Measurements from ENCODE around the gene RGPD5. TPM values are rescaled to one million over a fixed set of nuclear protein-coding genes. Genes with fewer than 3 reads are reported as not detected.
A peak's percentile ranks its signal among the peaks of the same experiment; 100 is the strongest.
"Not testable (repeated sequence)": the region's sequence is repeated elsewhere in the genome, so short reads cannot be mapped to it uniquely, and the experiment has no call there.

The RGPD5 gene
- total RNA-seq, 4 donors from 2014 or later = 27.4 to 79.5 (median 39.7) TPM

GRCh38 chr2:109888414-109888813, 94.3 kb downstream of the RGPD5 start:
- not testable (repeated sequence) for ATAC-seq (ENCODE audit: low FRiP score); DNase-seq (ENCODE audit: low spot score)

- not testable (repeated sequence) for ATAC-seq (ENCODE audit: low FRiP score); DNase-seq (ENCODE audit: low spot score)
These were observed 95.8 kb downstream of the RGPD5 start for GRCh38 chr2:109889909-109890308.

GRCh38 chr2:109891024-109891423, 96.9 kb downstream of the RGPD5 start:
- DNase-seq (ENCODE audit: low spot score); ATAC-seq (ENCODE audit: low FRiP score): not testable (repeated sequence)

GRCh38 chr2:109893736-109894135, 99.6 kb downstream of the RGPD5 start:
- not testable (repeated sequence) for ATAC-seq (ENCODE audit: low FRiP score)

GRCh38 chr2:109894141-109894540, 100.0 kb downstream of the RGPD5 start:
- not testable (repeated sequence) for ATAC-seq (ENCODE audit: low FRiP score); DNase-seq (ENCODE audit: low spot score)

More at GRCh38 chr2:109893736-109894135, 99.6 kb downstream of the RGPD5 start:
- not testable (repeated sequence) for DNase-seq (ENCODE audit: low spot score)

- ATAC-seq (ENCODE audit: low FRiP score); DNase-seq (ENCODE audit: low spot score): not testable (repeated sequence)
These were observed 101.2 kb downstream of the RGPD5 start for GRCh38 chr2:109895090-109895869.

- peak; percentile 57 for ATAC-seq (ENCODE audit: low FRiP score)
- DNase-seq (ENCODE audit: low spot score) = not testable (repeated sequence)
These were observed 102.1 kb downstream of the RGPD5 start for GRCh38 chr2:109896212-109896611.

GRCh38 chr2:109897769-109898461, 103.8 kb downstream of the RGPD5 start:
- peak; percentile 72 for ATAC-seq (ENCODE audit: low FRiP score)
- DNase-seq (ENCODE audit: low spot score) = not testable (repeated sequence)

GRCh38 chr2:109898462-109899336, 104.6 kb downstream of the RGPD5 start, which contains the start of gene LIMS3:
LIMS3 (plus strand) TSS chr2:109898688; CDS start chr2:109898729, 41 bp downstream.
- ATAC-seq (ENCODE audit: low FRiP score) = peak; percentile 65
- not testable (repeated sequence) for DNase-seq (ENCODE audit: low spot score)

GRCh38 chr2:109905796-109906195, 111.7 kb downstream of the RGPD5 start:
- ATAC-seq (ENCODE audit: low FRiP score) = peak; percentile 73
- not testable (repeated sequence) for DNase-seq (ENCODE audit: low spot score)

Other genes starting within 250 kb of the RGPD5 start
- 100 to 1,000 TPM in 1 of 4 donors, 10 to 100 TPM in 3; 55.0 to 116 (median 75.1) TPM for gene SEPTIN10, start 180.3 kb upstream of the RGPD5 start, total RNA-seq
- gene SOWAHC, start 179.9 kb upstream of the RGPD5 start, total RNA-seq = 10 to 100 TPM in 2 of 4 donors, 1 to 10 TPM in 2; 8.5 to 16.3 (median 12.3) TPM
- gene LIMS3, start 104.4 kb downstream of the RGPD5 start, total RNA-seq = 1 to 10 TPM in 3 of 4 donors, not detected in 1; 1.2 to 2.4 (median 2.2) TPM

Data from omental fat pad (tissue), 4 donors.